A549 (cell line): ENCODE measurements around the gene CABP2.

Experiments used
- HDAC2 ChIP-seq: fragments of 200-600 bp; sonication (generic); IDR thresholded peaks from 2 replicates; pipeline ENCODE4 v1.6.1; 2016
- MYC ChIP-seq: IDR thresholded peaks from 2 replicates; pipeline ENCODE4 v1.6.1; 2012; ENCODE audit warnings: mild to moderate bottlenecking, inconsistent platforms, low read length, improper control_type of control experiment, borderline replicate concordance
- NR3C1 ChIP-seq: fragments of >200 bp; sonication (Bioruptor Twin); formaldehyde crosslinking; IDR thresholded peaks from 3 replicates; pipeline ENCODE4 v1.6.1; 2017
- POLR2A ChIP-seq: IDR thresholded peaks from 2 replicates; pipeline ENCODE4 v1.6.1; 2012; ENCODE audit warnings: mild to moderate bottlenecking, low read length
- POLR2AphosphoS2 ChIP-seq: conservative IDR thresholded peaks from 2 replicates; pipeline ENCODE4 v1.6.1; 2012; ENCODE audit warnings: low read length, improper control_type of control experiment, inconsistent platforms
- RAD21 ChIP-seq, 2 experiments: fragments of >200 bp in 1 of 2; sonication (Bioruptor Twin) in 1 of 2; formaldehyde crosslinking in 1 of 2; IDR thresholded peaks in 1 of 2; conservative IDR thresholded peaks in 1 of 2; 2 replicates in 1 of 2; 3 replicates in 1 of 2; pipeline ENCODE4 v1.6.1; 2012 to 2018; ENCODE audit warnings: inconsistent platforms in 1 of 2
- TF ChIP-seq, protein P1 (sequence below): fragments of >200 bp; sonication (Bioruptor Twin); formaldehyde crosslinking; IDR thresholded peaks from 3 replicates; pipeline ENCODE4 v1.5.1; 2016

DNA sequence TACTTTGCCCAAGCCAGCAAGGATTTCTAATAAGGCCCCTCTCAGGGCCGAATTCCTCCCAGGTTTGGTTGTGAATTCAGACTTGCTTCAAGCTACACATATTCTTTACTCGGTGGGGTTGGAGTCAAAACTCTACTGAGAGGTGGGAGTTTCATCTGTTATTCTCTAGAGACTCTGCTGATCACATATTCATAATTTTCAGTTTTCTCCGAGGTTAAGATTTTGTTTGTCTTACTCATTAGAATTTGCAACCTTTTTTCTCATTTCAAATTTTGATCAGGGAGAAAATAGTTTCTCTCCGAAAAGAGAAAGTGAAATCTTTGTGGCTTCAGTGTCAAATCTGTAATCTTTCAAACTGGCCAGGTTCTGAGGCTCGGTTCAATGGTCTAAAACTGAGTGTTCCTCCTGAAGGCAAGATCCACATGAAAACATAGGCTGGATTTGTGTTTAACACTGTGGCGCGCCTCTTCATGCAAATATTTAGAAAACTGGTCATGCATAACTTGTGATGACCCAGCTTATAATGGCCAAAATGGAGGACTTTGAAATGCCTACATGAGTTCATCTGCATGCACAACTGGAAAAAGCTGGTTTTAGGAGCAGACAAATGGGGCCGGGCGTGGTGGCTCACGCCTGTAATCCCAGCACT lies 38.8 kb upstream of the CABP2 start:
- TF ChIP-seq RAD21 (conservative IDR thresholded peaks at IDR 0.05 in 1 of 2, IDR thresholded peaks at IDR 0.05 in 1 of 2) (no peak), POLR2A (no peak), POLR2AphosphoS2 (no peak), HDAC2 (no peak), MYC (no peak), NR3C1 (no peak)
- TF ChIP-seq, protein P1, sequence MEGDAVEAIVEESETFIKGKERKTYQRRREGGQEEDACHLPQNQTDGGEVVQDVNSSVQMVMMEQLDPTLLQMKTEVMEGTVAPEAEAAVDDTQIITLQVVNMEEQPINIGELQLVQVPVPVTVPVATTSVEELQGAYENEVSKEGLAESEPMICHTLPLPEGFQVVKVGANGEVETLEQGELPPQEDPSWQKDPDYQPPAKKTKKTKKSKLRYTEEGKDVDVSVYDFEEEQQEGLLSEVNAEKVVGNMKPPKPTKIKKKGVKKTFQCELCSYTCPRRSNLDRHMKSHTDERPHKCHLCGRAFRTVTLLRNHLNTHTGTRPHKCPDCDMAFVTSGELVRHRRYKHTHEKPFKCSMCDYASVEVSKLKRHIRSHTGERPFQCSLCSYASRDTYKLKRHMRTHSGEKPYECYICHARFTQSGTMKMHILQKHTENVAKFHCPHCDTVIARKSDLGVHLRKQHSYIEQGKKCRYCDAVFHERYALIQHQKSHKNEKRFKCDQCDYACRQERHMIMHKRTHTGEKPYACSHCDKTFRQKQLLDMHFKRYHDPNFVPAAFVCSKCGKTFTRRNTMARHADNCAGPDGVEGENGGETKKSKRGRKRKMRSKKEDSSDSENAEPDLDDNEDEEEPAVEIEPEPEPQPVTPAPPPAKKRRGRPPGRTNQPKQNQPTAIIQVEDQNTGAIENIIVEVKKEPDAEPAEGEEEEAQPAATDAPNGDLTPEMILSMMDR: no peak
